NCI-H69 (cell line): ENCODE measurements around the gene TECRL.

Experiments
- DNase-seq: peaks from one replicate; lab custom pipeline; 2025; lab: John Stamatoyannopoulos, UW

TECRL gene

DNA sequence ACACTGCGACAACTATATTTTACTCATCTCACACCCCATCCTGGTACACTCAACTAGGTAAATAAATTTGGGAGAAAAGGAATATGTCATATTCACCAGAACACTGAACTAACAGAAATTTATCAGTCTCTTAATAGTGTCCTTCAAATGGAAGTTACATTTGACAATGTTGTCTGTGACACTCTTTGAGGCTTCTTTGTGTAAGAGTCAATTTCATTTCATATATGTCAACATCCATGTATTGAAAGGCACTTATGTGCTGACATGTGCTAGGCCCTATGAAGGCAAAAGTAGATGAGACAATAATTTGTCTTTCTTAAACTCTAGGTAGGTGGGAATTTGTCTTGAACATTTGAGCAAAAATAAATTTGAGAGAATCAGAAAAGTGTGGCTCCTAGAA is 82.0 kb downstream of the TECRL start:
- DNase-seq, result no peak

DNA sequence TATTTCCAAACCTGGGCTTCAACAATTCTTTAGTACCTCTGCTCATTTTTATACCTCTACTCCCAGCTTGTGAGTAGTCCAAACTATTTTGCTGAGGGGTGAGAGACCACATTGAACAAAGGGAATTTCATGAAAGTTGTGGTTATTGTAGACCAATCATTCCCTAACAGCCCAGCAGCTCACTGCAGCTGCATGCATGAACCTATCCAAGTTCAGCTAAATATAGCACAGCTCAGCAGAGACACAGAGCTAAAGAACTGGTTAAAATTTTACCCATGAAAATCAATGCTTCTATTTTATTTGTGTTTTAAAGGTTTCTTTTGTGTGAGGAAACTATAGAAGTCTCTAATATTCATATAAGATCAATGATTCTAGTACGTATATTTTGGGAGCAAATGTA is 82.7 kb downstream of the TECRL start:
- DNase-seq, result no peak

DNA sequence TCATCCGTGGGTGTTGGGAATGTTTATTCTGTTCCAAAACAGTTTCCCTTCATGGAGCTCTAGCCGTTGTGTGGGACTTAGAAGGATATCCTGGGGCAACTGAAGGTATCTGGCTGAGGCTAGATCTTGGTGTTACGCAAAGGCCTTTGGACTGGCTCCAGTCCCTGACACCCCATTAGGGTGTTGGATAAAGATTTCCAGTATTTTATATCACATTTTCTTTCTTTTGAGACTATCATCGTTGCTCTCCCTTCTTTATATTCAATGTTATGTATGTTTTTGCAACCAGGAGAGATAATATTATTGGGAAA is 103.0 kb downstream of the TECRL start:
- DNase-seq, result no peak

DNA sequence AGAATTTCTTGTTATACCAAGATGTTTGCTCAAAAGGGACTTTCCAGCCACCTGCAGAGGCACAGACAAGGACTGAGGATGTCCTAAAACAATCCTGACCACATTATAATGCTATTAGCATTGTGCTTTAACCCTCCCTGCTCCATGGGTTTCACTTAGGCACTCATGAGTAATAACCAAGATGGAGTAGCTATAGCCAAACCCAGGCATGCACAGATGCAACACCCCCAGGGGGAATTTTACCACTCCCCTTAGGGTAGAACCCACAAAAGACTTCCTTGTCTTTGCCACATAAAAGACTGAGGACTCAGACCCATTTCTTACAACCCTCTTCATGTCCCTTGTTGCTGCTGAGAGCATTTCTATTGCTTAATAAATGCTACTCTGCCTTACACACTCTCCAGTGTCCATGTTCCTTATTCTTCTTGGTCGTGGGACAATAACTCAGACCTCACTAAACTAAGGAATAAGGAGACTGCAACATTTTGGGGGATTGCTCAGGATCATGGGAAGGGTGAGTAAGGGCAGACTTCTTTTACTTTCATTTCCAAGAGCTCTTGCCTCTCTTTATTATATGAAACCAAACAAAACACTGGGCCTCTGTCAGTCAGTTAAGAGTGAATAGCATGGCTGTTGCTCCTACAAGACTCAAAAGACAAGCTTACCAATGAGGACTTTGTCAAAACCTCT is 103.5 kb downstream of the TECRL start:
- DNase-seq, result no peak

DNA sequence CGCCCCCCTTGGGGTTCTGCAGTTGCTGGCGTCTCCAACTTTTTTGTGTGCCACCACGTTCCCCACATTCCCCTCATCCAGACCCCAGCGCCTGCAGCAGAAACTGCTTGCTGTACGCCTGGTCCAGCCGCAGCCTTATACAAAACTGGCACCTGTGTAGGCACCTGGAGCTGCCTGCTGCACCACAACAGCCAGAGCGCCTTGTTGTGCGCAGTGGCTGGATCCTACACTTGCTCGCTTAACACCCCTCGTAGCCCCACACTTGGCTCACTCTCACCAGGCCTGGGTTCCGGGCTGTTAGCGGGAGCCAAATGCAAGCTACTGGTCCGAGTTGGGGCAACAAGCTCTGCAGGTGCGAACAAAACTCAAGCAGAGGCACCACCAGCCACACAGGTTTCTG is 136.8 kb downstream of the TECRL start:
- no peak for DNase-seq

DNA sequence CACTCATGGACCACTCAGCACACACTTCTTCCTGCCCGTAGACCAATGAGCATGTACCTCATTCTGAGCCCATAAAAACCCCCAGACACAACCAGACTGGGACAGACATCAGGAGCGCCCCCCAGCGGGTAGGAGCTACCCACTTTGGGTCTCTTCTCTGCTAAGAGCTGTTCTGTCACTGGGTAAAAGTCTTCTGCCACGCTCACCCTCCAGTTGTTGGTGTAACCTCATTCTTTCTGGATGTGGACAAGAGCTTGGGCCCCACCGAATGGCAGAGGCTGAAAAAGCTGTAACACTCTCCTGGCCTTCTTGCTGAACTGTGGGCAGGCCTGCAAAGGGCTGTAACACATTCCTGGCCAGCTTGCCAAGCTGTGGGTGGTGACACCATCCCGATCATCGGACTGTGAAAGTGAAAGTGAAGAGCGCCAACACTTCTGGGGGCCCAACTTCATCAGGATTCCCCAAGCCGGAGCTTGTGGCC is 137.6 kb downstream of the TECRL start:
- DNase-seq, result no peak

DNA sequence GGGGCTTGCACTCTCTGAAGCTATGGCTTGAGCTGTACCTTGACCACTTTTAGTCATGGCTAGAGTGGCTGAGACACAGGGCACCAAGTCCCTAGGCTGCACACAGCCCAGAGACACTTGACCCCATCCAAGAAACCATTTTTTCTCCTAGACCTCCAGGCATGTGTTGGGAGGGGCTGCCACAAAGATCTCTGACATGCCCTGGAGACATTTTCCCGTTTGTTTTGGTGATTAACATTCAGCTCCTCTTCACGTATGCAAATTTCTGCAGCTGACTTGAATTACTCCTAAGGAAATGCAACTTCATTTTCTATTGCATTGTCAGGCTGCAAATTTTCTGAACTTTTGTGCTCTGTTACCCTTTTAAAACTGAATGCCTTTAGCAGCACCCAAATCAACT is 142.6 kb downstream of the TECRL start:
- no peak for DNase-seq

DNA sequence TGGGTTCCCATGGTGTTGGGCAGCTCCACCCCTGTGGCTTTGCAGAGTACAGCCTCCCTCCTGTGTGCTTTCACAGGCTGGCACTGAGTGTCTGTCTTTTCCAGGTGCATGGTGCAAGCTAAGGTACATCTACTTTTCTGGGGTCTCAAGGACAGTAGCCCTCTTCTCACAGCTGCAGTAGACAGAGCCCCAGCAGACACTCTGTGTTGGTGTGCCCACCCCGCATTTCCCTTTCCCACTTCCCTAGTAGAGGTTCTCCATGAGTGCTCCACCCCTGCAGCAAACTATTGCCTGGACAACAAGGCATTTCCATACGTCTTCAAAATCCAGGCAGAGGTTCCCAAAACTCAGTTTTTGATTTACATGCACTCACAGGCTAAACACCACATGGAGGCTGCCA is 143.0 kb downstream of the TECRL start:
- DNase-seq, result no peak

DNA sequence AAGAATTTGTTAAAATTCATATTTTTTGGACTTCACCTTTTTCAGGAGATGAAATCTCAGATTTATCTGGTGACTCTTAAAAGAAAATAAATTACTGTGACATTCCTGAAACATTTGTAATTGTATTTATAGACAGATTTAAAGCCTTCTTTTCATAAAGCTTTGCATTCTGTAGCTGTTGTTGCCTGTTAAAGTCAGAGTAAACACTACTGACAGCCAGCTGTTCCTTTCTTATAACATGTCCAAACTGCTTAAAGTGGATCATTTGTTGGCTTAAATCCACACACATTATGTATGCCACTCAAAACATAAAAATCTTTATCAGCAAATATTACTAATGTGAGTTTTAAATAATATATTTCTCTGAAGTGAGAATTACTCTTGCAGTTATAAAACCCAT is 157.5 kb downstream of the TECRL start:
- no peak for DNase-seq

DNA sequence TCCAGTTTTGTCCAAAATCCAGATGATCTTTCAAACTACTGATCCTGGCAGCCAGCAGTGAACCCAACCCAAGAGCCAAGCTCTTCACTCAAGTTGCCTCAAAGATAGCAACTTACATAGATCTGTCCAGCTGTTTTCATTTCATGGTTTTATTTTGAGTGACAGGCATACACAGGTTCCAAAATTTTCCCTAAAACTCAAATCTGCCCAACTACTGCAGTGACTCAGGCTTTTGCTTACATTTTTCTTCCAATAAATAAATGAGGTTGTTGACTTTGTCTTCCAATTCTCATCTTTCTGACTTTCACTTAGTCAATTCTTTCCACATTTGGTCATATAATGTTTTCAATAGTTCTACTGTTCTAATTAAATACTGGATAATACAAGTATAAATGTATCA is 158.8 kb downstream of the TECRL start:
- no peak for DNase-seq

DNA sequence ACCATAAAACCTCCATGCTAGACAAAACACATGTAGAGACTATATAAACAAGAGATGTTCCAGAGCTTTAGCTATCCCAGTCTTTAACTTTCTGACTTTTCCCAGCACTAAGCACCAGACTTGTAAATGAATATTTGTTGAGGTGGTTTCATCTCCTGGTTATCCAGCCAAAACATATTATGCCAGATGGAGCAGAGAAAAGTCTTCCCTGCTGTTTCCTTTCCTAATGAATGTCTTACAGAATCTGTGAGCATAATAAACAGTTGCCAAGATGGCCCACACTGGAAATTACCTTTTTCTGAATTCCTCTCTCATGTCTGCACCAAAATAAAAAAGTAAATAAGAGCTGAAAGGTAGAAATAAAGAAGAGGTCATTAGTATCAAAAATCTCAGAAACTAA is 159.2 kb downstream of the TECRL start:
- no peak for DNase-seq

DNA sequence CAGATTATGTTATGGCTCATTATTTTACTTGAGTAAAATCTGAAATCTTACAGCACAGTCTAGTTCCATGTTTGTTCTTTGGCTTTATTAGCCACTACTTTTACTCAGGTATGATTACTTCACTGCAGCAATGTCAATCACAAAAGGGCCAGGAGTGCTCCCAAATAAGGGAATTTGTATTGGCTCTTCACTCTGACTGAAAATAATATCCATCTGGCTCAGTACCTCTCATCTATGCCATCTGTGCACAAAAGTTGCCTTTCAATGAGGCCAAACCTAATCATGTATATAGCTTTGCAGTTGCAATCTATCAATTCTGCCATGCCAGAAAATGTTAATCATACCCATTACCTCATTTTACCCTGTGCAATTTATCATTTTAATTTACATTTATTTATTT is 161.1 kb downstream of the TECRL start:
- no peak for DNase-seq

DNA sequence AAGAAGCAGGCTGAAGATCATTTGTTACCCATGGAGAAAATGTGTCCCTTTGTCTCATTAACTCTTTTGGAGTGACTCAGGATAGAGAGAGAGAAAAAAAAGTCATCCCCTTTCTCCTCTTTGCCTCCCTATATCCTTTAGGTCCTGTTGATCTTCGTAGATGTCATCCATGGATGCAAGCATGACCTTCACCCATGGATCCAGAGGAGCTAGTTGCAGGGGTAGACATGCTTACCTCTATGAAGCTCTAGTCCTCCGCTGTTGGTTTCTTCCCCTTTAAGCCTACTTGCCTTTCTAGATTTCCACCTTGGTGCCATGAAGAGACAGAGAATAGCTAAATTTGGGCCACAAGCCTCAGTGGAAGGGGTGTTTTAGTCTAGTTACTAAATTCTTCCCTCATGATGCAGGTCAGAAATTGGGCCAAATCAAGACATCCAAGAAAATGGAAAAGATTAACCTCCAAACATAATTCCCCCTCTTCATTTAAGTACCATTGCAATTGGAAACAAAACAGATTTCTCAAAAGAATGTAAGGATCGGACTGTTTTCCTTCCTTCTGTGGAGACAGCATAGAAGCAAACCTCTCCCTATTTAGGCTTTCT is 178.4 kb downstream of the TECRL start:
- peak; percentile 16 for DNase-seq
